Measurements from ENCODE around the gene RPS6KA3.

- no peak for TF ChIP-seq ZFP3 (CRISPR knock-in tag; IDR thresholded peaks at IDR 0.05)
- no peak for TF ChIP-seq TSHZ2 (CRISPR knock-in tag; IDR thresholded peaks at IDR 0.05)
- no peak for TF ChIP-seq PATZ1 (CRISPR knock-in tag; IDR thresholded peaks at IDR 0.05; ENCODE audit: borderline replicate concordance)
- no peak for TF ChIP-seq SNAI2 (CRISPR knock-in tag; IDR thresholded peaks at IDR 0.05)
- no peak for TF ChIP-seq ZNF70 (CRISPR knock-in tag; IDR thresholded peaks at IDR 0.05)
Measured at GRCh38 chrX:20312018-20312417, 45.3 kb upstream of the RPS6KA3 start.
